GM06990 (cell line): ENCODE data around the gene CAPRIN2.

ENCODE experiments used
- DNase-seq: peaks from one replicate; pipeline ENCODE4 v3.0.0-alpha.2; 2011; ENCODE audit not compliant: insufficient read length; ENCODE audit errors: extremely low read depth
- H3K27me3 ChIP-seq: replicated peaks from 2 replicates; pipeline ENCODE4 v1.6.0; 2011; ENCODE audit warnings: low read length; ENCODE audit not compliant: control insufficient read depth, insufficient read depth
- H3K36me3 ChIP-seq: 2 replicates; pipeline ENCODE4 v1.5.1; 2011; ENCODE audit warnings: low read length; ENCODE audit not compliant: control insufficient read depth, insufficient read depth
- H3K4me3 ChIP-seq: replicated peaks from 2 replicates; pipeline ENCODE4 v1.5.1; 2011; ENCODE audit warnings: low read depth, mild to moderate bottlenecking, control low read depth, low read length
- CTCF ChIP-seq: IDR thresholded peaks from 2 replicates; pipeline ENCODE4 v1.5.1; 2011; ENCODE audit warnings: low read length, control low read depth, mild to moderate bottlenecking, inconsistent platforms; ENCODE audit not compliant: insufficient read depth, poor library complexity, severe bottlenecking

The CAPRIN2 gene

GRCh38 chr12:30748147-30748546 is 6.6 kb downstream of the CAPRIN2 start:
- no peak for DNase-seq
- no peaks in the 10 kb centered on the region for H3K36me3 ChIP-seq

GRCh38 chr12:30746190-30746589 is 8.6 kb downstream of the CAPRIN2 start:
- DNase-seq, result no peak
- TF ChIP-seq CTCF, result no peak
- no peaks in the 10 kb centered on the region for H3K36me3 ChIP-seq
- H3K27me3 ChIP-seq, result no peaks in the 10 kb centered on the region
- H3K4me3 ChIP-seq, result no peak overlapping the region

More at GRCh38 chr12:30748147-30748546, 6.6 kb downstream of the CAPRIN2 start:
- TF ChIP-seq CTCF, result no peak
- Histone ChIP-seq H3K4me3 (no peak overlapping the region), H3K27me3 (no peaks in the 10 kb centered on the region)

GRCh38 chr12:30744321-30744720 is 10.4 kb downstream of the CAPRIN2 start:
- DNase-seq, result no peak
- TF ChIP-seq CTCF, result no peak
- Histone ChIP-seq H3K27me3 (no peaks in the 10 kb centered on the region), H3K36me3 (no peaks in the 10 kb centered on the region), H3K4me3 (no peak overlapping the region)

DNA sequence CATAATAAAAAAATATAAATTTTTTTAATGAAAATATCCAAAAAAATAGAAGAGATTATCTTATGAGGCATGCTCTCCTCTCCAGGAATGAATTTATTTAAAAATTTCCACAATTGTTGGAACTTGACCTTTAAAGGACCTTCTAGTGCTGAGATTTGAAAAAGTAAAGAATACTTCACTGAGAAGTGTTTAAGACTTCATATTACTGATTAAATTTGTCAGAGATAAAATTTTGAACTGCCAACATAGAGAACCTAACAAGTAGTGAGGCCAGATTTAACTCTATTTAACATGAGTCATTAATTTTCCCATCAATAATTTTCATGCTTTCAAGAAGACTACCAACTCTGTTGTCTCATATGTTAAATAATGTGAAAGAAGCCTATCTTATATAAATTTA is 14.5 kb downstream of the CAPRIN2 start:
- no peaks in the 10 kb centered on the region for H3K27me3 ChIP-seq
- H3K36me3 ChIP-seq, result no peaks in the 10 kb centered on the region
- no peak overlapping the region for H3K4me3 ChIP-seq
- no peak for DNase-seq
- no peak for TF ChIP-seq CTCF

DNA sequence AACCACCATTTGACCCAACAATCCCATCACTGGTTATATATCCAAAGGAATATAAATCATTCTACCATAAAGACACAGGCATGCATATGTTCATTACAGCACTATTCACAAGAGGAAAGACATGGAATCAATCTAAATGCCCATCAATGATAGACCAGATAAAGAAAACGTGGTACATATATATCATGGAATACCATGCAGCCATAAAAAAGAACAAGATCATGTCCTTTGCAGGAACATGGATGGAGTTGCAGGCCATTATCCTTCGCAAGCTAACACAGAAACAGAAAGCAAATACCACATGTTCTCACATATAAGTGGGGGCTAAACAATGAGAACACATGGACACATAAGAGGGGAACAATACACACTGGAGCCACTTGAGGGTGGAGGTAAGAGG is 15.7 kb downstream of the CAPRIN2 start:
- Histone ChIP-seq H3K36me3 (no peaks in the 10 kb centered on the region), H3K4me3 (no peak overlapping the region), H3K27me3 (no peaks in the 10 kb centered on the region)
- no peak for TF ChIP-seq CTCF
- no peak for DNase-seq

DNA sequence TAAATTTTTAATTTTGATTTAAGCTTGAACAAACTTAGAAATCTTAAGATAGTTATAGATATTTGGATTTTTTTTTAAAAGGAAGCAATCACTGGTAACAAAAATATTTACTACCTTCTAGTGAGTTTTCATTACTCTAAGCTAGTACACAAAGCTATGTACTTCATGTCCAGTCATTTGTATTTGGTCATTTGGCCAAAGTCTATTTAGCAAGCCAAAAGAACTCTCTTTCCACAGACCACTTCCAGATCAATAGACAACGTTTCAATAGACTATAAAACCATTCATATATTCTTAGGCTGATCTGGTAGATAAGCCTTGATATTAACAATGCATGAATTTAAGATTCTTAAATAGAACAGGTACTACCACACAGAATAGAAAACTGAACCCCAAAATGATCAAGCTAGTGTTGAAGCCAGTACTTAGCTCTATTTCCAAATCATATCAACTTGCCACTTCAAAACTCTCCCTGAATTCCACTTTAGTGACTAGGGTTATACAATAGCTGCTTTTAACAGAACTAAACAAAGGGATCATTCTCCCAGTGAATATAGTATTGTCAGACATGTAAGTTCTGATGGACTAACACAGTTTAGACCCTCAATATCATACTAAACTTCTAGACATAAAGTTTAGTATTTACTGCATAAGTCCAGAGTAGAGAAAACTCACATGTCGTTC is 21.7 kb downstream of the CAPRIN2 start:
- TF ChIP-seq CTCF, result no peak
- no peak overlapping the region for H3K4me3 ChIP-seq
- no peak for DNase-seq
- peaks cover 4% of the 10 kb centered on the region; the same call in 1 of the 2 replicates for H3K36me3 ChIP-seq
- H3K27me3 ChIP-seq, result no peaks in the 10 kb centered on the region
